ENCODE data around the gene PRKCD.

The PRKCD gene

DNA sequence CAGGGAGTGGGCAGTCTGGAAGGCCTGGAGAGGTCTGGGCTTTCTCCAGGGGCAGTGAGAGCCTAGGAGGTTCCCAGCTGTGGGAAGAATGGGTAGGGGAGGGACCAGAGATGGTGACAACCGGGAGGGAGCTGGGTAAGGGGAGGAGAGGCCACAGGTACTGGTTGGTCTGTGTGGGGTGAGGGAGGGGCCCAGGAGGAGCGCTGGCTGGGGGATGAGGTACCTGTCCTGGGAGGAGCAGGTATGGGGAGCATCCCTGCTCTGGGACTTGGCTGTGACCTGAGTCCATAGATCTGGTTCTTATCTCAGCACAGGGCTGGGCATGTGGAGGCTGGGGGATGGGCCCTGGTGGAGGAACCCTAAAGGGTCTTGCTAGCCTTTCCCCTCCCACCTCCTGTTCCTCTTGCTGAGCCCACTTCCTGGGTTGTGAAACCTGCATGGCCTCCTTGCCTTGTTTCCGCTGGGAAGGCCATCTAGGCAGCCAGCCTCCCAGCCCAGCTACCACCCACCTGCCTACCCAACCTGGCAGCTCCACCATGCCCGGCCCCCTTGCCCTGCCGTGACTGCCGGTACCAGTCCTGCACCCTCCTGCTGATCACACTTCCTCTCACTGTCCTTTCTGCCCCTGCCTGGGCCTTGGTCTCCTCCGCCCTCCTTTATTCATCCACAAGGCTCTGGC, 11.0 kb downstream of the PRKCD start:
- peak; percentile 37 for DNase-seq

DNA sequence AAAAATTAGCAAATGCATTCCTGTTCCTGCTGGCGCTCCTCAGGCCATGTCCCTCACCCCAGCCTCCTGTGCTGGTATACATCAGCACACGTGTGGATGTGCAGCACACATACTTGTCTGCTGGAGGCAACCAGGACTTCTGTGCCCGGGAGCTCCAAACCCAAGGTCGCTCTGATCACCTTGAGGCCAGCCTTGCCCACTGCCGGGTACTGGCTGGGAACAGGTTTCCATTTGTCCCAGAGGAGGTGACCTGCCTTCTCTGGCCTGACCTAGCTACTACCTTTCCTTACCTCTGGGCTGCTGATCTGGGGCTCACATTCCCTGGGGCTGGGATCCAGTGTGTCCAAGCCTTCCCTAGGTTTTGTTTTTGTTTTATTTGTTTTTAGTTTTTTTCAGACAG, 12.1 kb downstream of the PRKCD start:
- no peak for DNase-seq

DNA sequence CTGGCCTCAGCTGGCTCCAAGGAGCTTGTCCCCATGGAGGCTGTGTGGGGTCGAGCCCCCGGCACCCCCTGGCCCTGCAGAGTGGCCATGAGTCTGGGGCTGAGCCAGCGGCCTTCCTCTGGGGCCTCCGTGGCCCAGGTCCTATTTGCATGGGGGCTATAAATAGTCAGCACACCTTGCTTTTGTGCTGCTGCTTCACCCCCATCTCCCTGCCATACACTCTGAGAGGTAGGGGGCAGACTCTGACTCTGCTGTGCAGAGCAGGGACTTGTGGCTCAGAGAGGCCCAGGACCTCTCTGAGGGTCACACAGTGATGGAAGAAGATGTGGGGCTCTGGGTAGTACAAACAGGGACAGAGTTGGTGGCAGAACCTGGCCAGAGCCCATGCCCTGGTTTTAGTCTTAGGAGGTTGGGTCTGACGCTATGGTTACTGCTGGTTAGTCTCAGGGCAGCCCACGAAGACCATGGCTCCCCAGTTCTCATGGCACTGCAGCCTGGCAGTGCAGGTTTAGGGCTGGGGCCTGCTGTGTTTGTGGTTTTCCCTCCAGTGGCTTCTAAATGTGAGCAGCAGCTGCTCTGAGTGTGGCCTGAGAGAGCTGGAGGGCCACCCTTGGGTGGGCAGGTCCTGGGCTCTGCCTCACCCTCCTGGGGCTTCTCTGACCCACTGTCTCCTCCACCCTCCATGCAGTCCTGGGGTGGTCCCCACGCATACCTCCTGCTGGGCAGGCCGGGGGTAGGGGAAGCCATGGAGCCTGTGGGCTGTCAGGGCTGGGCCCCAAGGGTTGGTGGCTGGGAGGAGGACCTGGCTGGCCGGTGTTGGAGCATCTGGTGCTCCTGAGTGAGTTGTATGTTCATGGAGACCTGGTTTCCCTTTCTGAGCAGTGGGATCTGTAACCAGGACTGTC, 13.6 kb downstream of the PRKCD start:
- no peak for DNase-seq

DNA sequence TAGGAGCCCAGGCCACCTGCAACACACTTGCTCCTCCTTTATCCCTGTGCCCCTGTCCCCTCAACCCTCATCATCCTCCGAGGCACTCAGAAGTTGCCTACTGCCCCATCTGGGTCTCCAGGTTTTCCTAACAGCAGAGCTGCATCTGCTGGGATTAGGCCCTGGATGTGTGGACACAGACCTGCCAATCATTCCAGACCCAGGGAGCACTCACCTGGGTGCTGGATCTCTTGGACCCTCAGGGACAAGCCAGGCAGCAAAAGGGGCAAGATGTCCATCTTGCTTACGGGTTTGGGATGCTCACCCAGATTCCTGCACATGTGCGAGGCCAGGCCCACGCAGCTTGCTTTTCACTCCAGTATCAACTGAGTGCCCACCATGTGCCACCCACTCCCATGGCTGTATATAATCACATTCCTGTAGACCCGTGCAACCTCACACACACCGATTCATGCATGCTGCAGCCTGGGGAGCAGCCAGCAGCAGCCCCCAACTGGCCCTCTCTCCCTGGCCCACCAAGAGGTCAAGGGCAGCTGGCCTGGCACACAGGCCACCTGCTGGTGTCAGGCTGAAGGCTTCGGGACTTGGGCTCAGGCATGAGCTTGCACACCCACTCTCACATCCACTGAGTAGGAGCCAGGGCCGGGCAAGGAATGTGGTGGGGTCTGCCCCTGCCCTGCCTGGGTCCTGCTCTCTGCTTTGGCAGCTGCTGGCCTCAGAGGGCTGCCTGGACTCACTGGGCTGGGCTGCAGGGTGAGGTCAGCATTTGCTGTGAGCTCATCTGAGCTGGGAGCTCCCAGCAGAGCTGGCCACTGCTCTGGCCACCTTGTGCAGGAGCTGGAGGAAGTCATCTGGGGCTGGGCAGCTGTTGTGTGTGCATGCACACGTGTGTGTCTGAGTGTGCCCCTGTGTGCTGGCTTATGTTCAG, 14.9 kb downstream of the PRKCD start:
- DNase-seq, result no peak

DNA sequence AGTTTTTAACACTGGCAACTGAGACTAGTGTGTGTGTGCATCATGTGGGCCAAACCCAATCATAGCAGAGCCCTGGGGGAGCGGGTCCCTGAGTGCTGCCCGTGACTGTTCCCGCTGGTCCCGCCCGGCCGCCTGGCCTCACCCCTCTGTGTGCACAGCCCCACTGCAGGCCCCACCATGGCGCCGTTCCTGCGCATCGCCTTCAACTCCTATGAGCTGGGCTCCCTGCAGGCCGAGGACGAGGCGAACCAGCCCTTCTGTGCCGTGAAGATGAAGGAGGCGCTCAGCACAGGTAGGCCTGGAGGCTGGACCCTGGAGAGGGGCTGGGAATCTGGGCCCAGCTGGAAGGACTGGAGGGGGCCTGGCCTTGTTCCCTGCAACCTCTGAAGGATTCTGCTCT, 17.2 kb downstream of the PRKCD start:
- DNase-seq, result no peak

DNA sequence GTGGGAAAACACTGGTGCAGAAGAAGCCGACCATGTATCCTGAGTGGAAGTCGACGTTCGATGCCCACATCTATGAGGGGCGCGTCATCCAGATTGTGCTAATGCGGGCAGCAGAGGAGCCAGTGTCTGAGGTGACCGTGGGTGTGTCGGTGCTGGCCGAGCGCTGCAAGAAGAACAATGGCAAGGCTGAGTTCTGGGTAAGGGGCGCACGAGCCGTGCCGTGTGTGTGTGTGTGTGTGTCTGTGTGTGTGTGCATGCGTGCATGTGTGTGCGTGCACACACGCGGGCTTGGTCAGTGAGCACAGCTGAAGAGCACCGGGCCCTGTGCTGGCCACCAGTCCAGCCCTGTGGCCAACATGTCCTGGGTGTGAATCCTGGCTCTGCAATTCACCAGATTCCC, 18.6 kb downstream of the PRKCD start:
- DNase-seq, result no peak

GRCh38 chr3:53180305-53181023, 19.5 kb downstream of the PRKCD start:
- no peak for DNase-seq

GRCh38 chr3:53181024-53181371, 20.0 kb downstream of the PRKCD start:
- no peak for DNase-seq

DNA sequence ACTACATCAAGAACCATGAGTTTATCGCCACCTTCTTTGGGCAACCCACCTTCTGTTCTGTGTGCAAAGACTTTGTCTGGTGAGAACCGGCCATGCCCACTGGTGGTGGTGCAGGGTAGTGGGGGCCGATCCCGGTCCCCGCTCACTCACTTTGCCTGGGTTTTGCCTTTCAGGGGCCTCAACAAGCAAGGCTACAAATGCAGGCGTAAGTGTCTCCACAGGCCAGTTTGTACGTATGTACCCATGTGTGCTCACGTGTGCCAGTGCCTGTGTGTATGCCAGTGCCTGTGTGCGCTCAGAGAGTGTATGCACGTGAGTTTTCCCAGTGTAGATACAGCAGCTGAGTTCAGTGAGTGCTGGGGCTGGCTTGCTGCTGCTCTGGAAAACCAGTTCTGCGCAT, 20.5 kb downstream of the PRKCD start:
- DNase-seq, result no peak

DNA sequence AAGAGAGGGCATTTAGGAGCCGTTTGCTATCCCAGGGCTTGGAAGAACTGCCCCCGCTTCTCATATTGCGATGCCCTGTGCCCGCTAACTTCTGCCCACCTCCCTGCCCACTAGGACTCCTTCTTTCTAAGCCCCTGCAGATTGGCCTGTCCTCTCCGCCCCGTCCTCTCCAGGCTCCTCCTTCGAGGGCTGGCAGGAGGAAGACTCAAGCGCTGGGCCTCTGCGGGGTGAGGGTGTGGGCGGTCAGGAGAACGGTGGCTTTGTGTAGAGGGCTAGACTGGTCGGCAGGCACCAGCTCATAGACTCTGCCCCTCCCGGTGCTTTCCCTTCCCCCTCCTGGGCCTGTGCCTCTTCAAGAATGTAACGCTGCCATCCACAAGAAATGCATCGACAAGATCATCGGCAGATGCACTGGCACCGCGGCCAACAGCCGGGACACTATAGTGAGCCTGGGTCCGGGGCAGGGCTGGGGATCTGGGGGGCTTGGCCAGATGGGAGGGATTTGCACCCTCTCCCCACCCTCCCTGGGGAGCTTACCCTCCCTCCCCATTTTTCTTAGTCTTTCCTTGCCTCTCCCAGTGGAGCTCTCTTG, 21.9 kb downstream of the PRKCD start:
- no peak for DNase-seq

DNA sequence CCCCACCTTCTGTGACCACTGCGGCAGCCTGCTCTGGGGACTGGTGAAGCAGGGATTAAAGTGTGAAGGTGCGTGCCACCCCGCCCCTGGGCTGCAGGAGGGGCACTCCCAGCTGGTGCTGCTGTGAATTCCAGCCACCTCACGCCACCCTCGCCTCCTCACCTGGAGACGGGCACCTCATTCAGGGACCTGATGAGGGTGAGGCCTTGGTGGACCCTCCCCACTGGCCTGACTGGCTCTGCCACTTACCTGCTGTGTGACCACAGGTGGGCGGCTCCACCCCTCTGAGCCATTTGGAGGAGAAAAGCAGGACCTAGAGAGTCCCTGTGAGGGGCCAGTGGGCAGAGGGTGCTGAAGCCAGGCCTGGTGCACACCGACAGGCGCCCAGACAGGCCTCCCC, 22.5 kb downstream of the PRKCD start:
- no peak for DNase-seq

GRCh38 chr3:53184701-53185100, 23.7 kb downstream of the PRKCD start:
- no peak for DNase-seq

DNA sequence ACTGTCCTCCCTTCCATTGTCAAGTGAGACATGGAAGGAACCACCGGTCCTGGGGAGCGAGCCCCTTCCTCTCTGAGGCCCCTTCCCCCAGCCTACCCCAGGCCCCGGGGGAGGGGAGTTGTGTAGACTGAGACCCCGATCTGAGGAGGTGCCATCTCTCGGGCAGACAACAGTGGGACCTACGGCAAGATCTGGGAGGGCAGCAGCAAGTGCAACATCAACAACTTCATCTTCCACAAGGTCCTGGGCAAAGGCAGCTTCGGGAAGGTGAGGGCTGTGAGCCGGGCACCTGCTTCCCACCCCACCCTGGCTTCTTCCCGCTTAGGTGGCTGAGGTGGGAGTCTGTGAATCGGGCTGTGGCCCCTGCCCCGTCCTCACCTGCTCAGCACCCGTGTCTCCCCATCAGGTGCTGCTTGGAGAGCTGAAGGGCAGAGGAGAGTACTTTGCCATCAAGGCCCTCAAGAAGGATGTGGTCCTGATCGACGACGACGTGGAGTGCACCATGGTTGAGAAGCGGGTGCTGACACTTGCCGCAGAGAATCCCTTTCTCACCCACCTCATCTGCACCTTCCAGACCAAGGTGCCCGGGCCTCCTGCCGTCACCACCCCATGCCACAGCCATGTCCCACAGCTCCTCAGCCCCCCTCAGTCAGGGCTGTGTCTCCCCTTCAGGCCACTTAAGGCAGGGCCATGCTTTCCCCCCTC, 24.9 kb downstream of the PRKCD start:
- no peak for DNase-seq

DNA sequence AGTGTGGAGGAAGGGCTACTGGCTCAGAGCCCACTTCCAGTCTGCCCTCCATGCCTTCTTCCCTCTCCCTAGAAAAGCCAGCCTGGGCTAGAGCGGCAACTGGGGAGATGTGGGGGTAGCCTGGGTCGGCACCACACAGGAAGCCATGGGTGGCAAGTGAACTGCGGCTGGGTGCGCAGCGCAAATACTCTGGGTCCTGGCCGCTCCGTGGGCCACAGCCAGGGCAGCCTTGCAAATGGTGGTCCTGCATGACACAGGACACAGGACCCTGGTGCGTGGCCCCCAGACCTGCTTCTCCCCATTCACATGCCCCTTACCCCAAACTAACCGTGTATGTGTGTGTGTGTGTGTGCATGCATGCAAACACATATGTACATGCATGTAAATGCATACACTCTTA, 25.7 kb downstream of the PRKCD start:
- DNase-seq, result no peak

DNA sequence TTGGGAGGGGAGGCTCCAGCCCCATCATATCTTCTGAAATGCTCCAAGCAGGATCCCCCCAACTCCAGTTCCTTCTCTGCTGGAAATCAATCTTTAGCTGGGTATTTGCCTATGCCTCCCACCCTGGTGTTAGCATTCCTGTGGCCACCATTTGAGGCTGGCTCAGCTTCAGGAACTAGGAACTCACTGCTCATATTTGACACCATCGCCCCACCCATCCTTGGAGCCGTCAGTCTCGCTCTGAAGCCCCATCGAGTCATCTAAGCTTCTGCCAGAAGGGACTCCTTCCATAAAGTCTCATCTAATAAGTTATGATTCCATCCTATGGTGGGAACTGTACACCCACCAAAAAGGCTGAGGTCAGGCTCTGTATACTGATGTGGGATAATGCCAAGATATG, 26.4 kb downstream of the PRKCD start:
- DNase-seq, result no peak

DNA sequence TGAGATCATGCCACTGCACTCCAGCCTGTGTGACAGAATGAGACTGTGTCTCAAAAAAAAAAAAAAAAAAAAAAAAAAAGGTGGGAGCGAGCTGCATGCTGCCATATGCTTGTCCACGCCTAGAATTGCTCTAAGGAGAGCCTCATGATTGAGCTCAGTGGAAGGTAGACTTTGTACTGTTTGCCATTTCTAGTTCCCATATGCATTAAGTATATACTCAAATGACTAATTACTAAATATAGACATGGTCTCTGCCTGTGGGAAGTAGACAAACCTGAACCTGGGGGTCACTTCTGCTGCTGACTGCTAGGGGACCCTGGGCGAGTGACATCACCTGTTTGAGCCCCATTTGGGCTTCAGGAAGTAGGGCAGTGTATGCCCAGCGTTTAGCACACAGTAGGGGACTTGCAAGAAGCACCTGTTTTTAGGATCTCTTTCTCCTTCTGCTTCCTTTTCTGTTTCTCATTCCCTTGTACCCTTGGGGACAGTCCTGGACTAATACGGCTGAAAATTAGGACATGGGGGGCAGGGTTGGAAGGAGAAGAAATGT, 27.2 kb downstream of the PRKCD start:
- no peak for DNase-seq

- DNase-seq, result no peak
Measured at GRCh38 chr3:53188720-53189119, 27.7 kb downstream of the PRKCD start.

DNA sequence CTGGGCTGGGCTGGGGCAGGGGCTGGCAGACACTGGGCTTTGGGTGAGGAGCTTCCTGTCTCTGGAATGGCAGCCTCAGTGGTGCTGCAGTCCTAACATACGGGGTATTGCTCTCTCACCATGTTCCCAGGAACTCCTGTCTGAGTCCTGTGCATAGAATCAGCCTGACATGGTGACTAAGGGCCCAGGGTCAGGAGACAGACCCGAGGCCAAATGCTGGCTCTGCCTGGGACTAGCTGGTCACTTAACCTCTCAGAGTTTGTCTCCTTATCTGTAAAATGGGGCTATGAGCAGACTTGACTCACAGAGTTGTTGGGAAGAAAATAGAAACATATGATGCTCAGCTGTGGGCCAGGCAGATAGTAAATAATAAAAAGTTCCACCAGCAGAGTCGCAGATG, 28.3 kb downstream of the PRKCD start:
- DNase-seq, result no peak

DNA sequence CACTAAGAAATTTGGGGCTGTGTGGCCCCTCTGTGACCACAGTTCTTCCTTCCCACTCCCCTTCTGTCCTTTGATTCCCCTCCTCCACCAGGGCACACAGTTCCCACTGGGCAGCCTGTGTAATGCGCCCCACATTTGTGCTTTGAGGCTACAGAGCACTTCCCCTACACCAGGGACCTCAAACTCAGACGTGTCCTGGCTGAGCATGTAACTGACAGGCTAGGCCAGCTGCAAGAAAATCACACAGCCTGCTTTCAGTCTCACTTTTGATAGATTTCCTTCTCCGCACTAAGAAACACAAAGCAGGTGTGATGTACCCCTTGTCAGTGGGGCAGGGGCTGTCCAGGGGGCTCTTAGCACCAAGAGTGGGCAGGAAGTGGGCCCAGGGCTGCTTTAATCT, 29.6 kb downstream of the PRKCD start:
- no peak for DNase-seq

- no peak for DNase-seq
Measured at GRCh38 chr3:53191836-53192480, 30.9 kb downstream of the PRKCD start.

GRCh38 chr3:53192608-53193007, 31.6 kb downstream of the PRKCD start:
- DNase-seq, result no peak

Data from Kasumi-1 (cell line).